22Rv1 (cell line): Measurements from ENCODE around the gene UNC79.

ENCODE experiments used
- CTCF ChIP-seq: fragments of 450-650 bp; IDR thresholded peaks from 2 replicates; pipeline ENCODE4 v1.5.1; 2017; ENCODE audit warnings: mild to moderate bottlenecking
- ZFX ChIP-seq: fragments of 450-650 bp; IDR thresholded peaks from 2 replicates; pipeline ENCODE4 v1.6.1; 2017; ENCODE audit warnings: antibody characterized with exemption, borderline replicate concordance

DNA sequence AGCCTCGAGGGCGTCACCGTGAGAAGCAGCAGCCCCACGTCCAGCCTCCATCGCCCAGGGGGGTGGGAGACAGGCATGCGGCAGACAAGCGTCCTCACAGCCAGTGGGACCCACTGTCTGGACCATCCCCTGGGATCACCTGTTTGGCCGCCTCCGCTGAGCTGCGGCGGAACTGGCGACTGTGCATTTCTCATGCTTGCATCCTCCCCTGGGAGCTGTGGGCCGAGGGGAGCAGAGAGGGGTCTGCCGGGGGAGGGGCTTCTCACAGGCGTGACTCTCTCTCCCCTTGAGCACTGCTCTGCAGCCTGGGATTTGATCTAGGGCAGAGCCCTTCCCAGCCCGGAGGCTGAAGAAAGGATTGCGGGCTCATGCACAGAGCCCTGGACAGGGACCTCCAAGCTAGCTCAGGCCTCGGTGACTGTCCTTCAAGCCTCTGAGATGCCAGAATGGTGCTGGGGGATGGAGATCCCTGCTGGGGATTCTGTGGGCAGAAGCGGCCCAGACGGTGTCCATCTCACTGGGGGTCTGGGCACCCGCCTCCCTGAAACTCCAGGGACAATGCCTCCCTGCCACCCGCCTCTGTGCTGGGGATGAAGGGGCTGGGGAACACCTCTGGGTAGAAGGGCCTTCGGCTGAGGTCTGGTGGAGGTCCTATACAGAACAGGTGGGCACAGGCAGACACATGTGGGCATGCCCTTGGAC, 296.5 kb downstream of the UNC79 start:
- TF ChIP-seq CTCF (no peak), ZFX (no peak)
